ENCODE results near the gene EBF4. TPM values are rescaled to one million over a fixed set of nuclear protein-coding genes. Genes with fewer than 3 reads are reported as not detected.

The EBF4 gene
- total RNA-seq, 1 experiment from 2014 or later: 2.7 TPM

DNA sequence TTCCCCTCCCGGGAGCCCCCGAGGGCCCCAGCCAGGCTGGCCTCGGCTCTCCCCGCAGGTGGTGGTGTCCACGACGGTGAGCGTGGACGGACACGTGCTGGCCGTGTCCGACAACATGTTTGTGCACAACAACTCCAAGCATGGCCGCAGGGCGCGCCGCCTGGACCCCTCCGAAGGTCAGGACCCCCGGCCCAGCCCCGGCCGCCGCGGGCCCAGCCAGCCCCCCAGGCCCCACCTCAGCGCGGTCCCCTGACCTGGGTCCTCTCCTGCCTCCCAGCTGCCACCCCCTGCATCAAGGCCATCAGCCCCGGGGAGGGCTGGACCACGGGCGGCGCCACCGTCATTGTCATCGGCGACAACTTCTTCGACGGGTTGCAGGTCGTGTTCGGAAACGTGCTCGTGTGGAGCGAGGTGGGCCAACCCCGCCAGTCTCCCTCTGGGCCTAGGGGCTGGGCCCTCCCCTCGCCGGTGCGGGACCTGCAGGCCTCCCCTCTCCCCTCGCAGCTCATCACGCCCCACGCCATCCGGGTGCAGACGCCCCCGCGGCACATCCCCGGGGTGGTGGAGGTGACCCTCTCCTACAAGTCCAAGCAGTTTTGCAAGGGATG lies 56.9 kb downstream of the EBF4 start:
- Mint-ChIP-seq H3K36me3 (no peaks in the 10 kb centered on the region), H3K27ac (no peak overlapping the region), H3K9me3 (no peaks in the 10 kb centered on the region), H3K4me1 (peaks cover 32% of the 10 kb centered on the region), H3K27me3 (ENCODE audit: low read depth) (peaks cover 92% of the 10 kb centered on the region), H3K4me3 (peak overlapping the region; percentile 72)
- TF ChIP-seq SMAD3 (CRISPR knock-in tag; IDR thresholded peaks at IDR 0.05; ENCODE audit: borderline replicate concordance) (no peak), PRRX2 (CRISPR knock-in tag; IDR thresholded peaks at IDR 0.05) (no peak), NR1H2 (CRISPR knock-in tag; IDR thresholded peaks at IDR 0.05) (no peak), RELA (CRISPR knock-in tag; IDR thresholded peaks at IDR 0.05; ENCODE audit: borderline replicate concordance) (no peak), SOX15 (CRISPR knock-in tag; IDR thresholded peaks at IDR 0.05) (no peak), MXD4 (CRISPR knock-in tag; IDR thresholded peaks at IDR 0.05; ENCODE audit: borderline replicate concordance) (no peak)
- TF ChIP-seq, protein P1, sequence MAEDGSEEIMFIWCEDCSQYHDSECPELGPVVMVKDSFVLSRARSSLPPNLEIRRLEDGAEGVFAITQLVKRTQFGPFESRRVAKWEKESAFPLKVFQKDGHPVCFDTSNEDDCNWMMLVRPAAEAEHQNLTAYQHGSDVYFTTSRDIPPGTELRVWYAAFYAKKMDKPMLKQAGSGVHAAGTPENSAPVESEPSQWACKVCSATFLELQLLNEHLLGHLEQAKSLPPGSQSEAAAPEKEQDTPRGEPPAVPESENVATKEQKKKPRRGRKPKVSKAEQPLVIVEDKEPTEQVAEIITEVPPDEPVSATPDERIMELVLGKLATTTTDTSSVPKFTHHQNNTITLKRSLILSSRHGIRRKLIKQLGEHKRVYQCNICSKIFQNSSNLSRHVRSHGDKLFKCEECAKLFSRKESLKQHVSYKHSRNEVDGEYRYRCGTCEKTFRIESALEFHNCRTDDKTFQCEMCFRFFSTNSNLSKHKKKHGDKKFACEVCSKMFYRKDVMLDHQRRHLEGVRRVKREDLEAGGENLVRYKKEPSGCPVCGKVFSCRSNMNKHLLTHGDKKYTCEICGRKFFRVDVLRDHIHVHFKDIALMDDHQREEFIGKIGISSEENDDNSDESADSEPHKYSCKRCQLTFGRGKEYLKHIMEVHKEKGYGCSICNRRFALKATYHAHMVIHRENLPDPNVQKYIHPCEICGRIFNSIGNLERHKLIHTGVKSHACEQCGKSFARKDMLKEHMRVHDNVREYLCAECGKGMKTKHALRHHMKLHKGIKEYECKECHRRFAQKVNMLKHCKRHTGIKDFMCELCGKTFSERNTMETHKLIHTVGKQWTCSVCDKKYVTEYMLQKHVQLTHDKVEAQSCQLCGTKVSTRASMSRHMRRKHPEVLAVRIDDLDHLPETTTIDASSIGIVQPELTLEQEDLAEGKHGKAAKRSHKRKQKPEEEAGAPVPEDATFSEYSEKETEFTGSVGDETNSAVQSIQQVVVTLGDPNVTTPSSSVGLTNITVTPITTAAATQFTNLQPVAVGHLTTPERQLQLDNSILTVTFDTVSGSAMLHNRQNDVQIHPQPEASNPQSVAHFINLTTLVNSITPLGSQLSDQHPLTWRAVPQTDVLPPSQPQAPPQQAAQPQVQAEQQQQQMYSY (CRISPR knock-in tag; IDR thresholded peaks at IDR 0.05): no peak
- TF ChIP-seq, protein P2, sequence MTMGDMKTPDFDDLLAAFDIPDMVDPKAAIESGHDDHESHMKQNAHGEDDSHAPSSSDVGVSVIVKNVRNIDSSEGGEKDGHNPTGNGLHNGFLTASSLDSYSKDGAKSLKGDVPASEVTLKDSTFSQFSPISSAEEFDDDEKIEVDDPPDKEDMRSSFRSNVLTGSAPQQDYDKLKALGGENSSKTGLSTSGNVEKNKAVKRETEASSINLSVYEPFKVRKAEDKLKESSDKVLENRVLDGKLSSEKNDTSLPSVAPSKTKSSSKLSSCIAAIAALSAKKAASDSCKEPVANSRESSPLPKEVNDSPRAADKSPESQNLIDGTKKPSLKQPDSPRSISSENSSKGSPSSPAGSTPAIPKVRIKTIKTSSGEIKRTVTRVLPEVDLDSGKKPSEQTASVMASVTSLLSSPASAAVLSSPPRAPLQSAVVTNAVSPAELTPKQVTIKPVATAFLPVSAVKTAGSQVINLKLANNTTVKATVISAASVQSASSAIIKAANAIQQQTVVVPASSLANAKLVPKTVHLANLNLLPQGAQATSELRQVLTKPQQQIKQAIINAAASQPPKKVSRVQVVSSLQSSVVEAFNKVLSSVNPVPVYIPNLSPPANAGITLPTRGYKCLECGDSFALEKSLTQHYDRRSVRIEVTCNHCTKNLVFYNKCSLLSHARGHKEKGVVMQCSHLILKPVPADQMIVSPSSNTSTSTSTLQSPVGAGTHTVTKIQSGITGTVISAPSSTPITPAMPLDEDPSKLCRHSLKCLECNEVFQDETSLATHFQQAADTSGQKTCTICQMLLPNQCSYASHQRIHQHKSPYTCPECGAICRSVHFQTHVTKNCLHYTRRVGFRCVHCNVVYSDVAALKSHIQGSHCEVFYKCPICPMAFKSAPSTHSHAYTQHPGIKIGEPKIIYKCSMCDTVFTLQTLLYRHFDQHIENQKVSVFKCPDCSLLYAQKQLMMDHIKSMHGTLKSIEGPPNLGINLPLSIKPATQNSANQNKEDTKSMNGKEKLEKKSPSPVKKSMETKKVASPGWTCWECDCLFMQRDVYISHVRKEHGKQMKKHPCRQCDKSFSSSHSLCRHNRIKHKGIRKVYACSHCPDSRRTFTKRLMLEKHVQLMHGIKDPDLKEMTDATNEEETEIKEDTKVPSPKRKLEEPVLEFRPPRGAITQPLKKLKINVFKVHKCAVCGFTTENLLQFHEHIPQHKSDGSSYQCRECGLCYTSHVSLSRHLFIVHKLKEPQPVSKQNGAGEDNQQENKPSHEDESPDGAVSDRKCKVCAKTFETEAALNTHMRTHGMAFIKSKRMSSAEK (CRISPR knock-in tag; IDR thresholded peaks at IDR 0.05; ENCODE audit: borderline replicate concordance): no peak
- TF ChIP-seq, protein P3, sequence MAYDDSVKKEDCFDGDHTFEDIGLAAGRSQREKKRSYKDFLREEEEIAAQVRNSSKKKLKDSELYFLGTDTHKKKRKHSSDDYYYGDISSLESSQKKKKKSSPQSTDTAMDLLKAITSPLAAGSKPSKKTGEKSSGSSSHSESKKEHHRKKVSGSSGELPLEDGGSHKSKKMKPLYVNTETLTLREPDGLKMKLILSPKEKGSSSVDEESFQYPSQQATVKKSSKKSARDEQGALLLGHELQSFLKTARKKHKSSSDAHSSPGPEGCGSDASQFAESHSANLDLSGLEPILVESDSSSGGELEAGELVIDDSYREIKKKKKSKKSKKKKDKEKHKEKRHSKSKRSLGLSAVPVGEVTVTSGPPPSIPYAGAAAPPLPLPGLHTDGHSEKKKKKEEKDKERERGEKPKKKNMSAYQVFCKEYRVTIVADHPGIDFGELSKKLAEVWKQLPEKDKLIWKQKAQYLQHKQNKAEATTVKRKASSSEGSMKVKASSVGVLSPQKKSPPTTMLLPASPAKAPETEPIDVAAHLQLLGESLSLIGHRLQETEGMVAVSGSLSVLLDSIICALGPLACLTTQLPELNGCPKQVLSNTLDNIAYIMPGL (CRISPR knock-in tag; IDR thresholded peaks at IDR 0.05): no peak
- ATAC-seq (no peak), DNase-seq (ENCODE audit: low spot score) (no peak)
- POLR2A ChIA-PET: interaction anchor here (0.6 kb wide), 1 partner anchor 99 kb away, joined by 4 read pairs; no protein-coding TSS in a partner anchor
- CTCF ChIA-PET: interaction anchor here (0.6 to 7.3 kb wide), 5 partner anchors 50 to 103 kb away, joined by 3 to 120 read pairs (median 3); no protein-coding TSS in a partner anchor

DNA sequence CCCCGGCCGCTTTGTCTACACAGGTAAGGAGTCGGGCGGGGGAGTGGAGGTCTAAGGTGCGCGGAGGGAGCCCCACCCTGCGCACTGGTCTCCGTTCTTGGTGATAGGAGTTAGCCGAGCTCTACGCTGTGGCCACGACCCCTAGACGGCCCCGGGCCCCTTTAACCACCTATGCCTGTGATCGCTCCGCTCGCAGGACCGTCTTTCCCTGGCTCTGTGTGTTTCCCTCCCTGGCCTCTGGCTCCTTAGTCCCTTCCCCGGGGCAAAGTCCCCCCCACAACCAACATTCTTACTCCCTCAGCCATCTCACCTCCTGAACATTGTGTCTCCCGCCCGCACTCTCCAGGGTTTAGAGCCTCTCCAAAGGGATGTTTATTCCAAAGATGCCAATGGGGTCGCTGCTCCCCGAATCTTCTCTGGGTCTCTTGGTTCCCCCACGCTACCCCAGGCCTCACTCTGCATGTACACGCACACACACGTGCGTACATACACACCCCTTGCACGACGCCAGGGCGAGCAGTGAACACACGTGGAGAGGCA lies 57.4 kb downstream of the EBF4 start:
- no peak overlapping the region for H3K27ac Mint-ChIP-seq
- H3K36me3 Mint-ChIP-seq: no peaks in the 10 kb centered on the region
- DNase-seq (ENCODE audit: low spot score): no peak
- no peak for TF ChIP-seq MYBL2 (CRISPR knock-in tag; IDR thresholded peaks at IDR 0.05)
- TF ChIP-seq SMAD3 (CRISPR knock-in tag; IDR thresholded peaks at IDR 0.05; ENCODE audit: borderline replicate concordance): no peak
- no peak for TF ChIP-seq CREB1 (CRISPR knock-in tag; IDR thresholded peaks at IDR 0.05)
- no peak for TF ChIP-seq ZNF232 (CRISPR knock-in tag; IDR thresholded peaks at IDR 0.05)
- TF ChIP-seq, protein P4, sequence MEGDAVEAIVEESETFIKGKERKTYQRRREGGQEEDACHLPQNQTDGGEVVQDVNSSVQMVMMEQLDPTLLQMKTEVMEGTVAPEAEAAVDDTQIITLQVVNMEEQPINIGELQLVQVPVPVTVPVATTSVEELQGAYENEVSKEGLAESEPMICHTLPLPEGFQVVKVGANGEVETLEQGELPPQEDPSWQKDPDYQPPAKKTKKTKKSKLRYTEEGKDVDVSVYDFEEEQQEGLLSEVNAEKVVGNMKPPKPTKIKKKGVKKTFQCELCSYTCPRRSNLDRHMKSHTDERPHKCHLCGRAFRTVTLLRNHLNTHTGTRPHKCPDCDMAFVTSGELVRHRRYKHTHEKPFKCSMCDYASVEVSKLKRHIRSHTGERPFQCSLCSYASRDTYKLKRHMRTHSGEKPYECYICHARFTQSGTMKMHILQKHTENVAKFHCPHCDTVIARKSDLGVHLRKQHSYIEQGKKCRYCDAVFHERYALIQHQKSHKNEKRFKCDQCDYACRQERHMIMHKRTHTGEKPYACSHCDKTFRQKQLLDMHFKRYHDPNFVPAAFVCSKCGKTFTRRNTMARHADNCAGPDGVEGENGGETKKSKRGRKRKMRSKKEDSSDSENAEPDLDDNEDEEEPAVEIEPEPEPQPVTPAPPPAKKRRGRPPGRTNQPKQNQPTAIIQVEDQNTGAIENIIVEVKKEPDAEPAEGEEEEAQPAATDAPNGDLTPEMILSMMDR (IDR thresholded peaks at IDR 0.05): no peak
- no peak for TF ChIP-seq NR2C2 (CRISPR knock-in tag; IDR thresholded peaks at IDR 0.05)
- TF ChIP-seq, protein P5, sequence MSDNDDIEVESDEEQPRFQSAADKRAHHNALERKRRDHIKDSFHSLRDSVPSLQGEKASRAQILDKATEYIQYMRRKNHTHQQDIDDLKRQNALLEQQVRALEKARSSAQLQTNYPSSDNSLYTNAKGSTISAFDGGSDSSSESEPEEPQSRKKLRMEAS (CRISPR knock-in tag; IDR thresholded peaks at IDR 0.05): no peak
- TF ChIP-seq, protein P6, sequence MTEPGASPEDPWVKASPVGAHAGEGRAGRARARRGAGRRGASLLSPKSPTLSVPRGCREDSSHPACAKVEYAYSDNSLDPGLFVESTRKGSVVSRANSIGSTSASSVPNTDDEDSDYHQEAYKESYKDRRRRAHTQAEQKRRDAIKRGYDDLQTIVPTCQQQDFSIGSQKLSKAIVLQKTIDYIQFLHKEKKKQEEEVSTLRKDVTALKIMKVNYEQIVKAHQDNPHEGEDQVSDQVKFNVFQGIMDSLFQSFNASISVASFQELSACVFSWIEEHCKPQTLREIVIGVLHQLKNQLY (CRISPR knock-in tag; IDR thresholded peaks at IDR 0.05): no peak
- TF ChIP-seq KAT7 (CRISPR knock-in tag; IDR thresholded peaks at IDR 0.05; ENCODE audit: borderline replicate concordance): no peak; the same call in 1 of the 2 replicates

More for the DNA sequence above, 57.4 kb downstream of the EBF4 start:
- ChIA-PET CTCF (interaction anchor here (1.4 to 7.3 kb wide), 5 partner anchors 39 to 102 kb away, joined by 3 to 120 read pairs (median 4); no protein-coding TSS in a partner anchor), POLR2A (no interaction called here)
- H3K27me3 Mint-ChIP-seq (ENCODE audit: low read depth): peaks cover 93% of the 10 kb centered on the region
- H3K9me3 Mint-ChIP-seq: no peaks in the 10 kb centered on the region
- peaks cover 30% of the 10 kb centered on the region for H3K4me1 Mint-ChIP-seq
- ATAC-seq: peak; percentile 4; the same call in 1 of the 2 replicates
- H3K4me3 Mint-ChIP-seq: peak overlapping the region; percentile 72
